Fibroblast of skin of abdomen (primary cell): ENCODE results near the gene AGAP1.

ENCODE experiments used
- DNase-seq: peaks from one replicate; pipeline ENCODE4 v3.0.0-alpha.2; 2013

AGAP1 gene

DNA sequence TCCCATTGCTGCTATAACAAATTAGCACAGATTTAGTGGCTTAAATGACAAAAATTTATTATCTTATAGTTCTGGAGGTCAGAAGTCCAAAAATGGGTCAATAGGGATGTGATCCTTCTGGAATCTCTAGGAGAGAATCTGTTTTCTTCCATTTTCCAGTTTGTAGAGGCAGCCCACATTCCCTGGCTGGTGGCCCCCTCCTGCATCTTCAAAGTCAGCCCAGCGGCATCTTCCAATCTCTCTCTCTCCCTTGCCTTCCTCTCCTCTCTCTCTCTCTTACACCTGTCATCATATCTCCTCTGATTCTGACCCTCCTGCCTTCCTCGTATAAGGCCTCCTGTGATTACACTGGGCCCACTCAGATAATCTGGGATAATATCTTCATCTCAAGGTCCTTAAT is 3.9 kb upstream of the AGAP1 start:
- no peak for DNase-seq

DNA sequence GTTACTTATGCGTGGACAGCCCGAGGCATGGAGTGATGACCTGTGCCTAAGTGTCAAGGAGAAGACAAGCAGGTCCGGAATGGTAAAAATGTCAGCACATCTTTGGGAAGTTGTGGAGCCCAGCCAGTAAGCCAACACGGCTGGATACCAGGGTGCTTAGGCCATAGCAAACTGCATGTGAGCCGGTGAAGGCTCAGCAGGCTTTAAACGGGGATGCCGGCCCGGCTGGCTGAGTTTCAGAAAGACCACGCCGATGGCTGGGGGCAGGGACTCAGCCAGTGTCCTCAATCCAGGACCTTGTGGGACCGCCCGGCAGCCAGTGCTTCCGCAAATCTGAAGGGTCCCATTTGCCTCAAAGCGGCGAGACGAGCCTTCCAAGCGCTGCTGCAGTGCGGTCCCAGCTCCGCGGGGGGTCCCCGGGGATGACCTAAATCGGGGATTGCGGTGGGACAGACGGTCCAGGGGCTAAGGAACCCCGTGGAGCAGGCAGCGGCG is 946 bp upstream of the AGAP1 start:
- DNase-seq, result peak; percentile 35

DNA sequence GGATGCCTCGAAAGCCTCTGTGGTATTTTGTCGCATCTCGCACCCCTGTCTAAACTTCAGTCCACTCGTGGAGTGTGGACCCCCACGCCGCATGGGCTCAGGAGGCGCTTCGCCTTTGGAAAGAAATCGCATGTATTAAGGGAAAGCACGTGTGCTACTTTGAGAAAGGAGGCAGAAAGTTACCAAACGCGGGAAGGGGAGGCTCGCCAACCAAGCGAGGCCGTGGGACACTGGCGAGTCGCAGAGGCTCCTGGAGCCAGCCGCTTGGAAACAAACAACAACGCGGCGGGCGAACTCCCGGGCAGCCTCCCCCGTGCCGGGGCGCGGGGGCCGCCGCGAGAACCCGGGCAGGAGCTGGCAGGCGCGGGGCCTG is 455 bp upstream of the AGAP1 start:
- DNase-seq, result no peak

DNA sequence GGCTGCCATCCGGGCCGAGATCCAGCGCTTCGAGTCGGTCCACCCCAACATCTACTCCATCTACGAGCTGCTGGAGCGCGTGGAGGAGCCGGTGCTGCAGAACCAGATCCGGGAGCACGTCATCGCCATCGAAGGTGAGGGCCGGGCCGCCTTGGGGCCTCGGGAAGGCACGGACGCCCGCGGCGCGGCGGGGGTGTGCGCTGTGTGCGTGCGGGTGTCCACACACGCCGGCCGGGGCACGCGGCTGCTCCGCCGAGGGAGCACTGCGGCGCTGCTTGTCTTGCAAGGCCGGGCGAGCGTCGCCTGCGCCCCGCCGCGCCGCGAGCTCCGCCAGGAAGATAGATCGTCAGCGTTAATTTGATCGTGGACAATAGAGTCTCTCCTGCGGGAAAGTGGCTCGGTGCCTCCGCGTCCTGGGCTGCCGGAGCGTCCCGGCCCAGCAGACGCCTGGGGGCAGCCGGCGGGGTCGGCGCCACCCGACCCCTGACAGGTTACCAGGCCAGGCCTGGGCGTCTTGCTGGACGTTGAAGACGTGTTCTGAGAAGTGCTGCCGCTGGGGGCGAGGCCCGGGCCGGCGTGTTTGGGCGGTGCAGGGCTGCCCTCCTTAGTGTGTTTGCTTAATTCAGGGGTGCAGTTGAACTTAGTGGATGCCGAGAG is 1.0 kb downstream of the AGAP1 start:
- DNase-seq, result peak; percentile 35

DNA sequence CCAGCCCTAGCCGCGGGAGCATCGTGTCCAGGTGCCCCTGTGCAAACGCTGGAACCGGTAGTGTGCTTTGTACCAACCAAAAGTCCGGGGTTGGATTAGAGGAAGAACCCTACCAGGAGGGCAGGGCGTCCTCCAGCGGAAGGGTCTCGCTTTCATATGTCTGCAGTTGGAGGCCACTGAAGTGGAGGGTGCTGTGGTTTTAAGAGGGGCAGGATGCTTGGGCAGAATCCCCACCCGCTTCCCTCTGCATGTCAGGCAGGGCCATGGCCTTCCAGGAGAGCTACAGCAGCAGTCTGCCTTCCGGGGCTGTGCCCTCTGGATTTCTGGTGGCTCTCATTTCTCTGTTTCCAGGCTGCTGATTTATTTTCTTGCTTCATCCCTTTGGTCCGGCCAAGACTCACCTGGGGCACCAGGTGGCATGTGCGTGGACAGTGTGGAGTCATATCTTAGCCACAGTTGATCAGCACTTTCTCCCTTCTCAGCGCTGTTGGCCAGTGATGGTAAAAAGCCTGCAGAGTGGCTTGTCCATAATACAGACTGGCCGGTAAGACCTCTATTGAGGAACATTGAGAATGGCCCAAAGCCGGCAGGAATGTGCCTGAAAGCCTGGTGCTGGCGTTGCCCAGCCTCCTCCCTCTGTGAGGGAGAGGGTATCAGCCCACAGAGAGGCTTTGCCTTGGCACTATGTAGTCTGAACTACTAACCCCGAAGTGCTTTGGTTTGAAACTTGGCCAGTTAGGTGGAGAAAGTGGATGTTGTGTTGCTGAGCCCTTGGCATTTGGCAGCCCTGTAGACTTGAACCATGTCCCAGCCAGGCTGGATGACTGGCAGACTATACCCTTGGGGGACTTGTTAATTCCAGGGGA is 1.8 kb downstream of the AGAP1 start:
- no peak for DNase-seq

DNA sequence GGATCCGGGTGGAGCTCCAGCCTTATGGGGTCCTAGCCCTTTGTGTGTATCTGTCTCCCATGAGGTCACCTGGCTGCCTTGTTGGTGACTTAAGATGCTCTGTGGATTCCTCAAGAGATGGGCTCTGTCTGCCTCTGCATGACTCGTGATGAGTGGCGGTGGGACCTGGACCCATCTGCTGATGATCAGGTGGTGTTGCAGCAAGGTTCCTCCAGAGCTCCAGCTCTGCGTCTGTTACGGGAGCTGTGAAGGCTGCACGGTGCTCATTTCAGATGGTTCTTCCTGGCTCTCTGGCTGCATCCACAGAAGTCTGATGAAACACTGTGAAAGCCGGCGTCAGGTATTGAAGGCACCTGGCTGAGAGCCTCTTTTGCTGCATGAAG is 2.4 kb downstream of the AGAP1 start:
- peak; percentile 25 for DNase-seq

DNA sequence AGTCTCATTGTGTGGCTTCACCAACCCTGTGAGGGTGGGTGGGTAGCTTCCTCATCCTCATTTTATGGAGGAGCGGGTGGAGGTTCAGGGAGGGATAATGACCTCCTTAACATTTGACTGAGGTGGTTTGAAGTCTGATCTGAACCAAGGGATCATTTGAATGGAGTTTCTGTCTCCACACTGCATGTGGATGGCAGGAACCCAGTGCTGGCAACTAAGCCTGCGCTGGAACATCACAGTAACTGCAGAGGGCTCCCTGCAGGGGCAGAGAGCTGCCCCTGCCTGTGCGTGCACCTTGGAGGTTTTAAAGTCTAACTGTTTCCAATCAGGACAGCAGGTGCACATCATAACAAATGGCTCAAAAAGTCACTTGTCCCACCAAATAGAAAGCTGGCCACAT is 3.3 kb downstream of the AGAP1 start:
- no peak for DNase-seq

DNA sequence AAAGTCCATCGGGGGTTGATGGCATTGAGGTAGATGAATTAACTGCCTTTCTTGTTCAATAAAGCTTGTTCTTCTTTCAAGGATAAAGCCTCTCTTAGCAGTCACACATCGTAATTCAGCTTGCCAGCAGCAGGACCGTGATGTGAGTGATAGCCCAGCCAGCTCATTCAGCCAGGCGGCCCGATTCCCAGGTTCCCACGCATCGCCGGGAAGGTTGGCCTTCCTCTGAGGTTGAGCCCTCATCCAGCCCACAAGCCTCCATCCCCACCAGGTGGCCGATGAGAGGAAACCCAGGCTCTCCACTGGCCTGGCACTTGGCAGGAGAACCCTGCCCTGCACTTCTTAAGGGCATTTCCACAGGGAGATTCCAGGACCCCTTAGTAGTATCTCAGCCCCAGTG is 4.7 kb downstream of the AGAP1 start:
- DNase-seq, result no peak

DNA sequence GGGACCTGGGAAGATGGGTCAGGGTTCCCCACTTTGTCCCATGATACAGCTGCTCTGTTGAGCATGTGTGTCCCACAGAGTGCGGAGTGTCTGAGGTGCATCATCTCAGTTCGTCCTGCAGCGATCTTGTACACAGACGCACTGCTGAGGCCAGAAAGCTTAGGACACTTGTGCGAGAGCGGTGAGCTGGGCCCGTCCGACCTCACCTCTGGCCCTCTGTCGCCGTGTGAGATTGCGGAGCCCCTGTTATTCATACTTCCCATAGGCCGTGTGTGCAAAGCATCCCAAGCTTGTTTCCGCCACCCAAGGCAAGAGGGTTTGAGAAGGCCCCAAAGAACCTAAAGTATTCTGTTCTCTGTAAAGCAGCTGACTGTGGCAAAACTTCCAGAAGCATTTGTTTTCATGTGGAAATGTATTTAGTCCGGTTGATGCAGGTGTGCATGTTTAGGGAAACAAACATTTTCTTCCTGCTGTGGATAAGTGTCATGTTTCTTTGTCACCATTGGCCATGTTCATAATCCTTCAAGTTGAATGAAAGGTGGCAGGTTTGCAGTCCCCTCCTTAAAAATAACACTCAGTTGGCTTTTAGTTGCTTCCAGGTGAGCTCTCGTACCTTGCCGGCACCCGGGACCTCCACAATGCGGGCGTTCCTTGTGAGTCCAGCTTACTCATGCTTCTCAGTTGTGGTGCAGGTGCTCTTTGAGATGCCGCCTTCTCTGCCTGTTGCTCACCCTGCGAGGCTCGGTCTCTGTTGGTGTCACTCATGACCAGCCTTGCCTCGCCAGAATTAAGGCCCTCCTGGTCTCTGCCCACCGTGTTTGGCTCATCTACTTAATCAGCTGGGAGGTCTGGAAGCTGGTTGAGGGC is 5.3 kb downstream of the AGAP1 start:
- DNase-seq, result no peak

DNA sequence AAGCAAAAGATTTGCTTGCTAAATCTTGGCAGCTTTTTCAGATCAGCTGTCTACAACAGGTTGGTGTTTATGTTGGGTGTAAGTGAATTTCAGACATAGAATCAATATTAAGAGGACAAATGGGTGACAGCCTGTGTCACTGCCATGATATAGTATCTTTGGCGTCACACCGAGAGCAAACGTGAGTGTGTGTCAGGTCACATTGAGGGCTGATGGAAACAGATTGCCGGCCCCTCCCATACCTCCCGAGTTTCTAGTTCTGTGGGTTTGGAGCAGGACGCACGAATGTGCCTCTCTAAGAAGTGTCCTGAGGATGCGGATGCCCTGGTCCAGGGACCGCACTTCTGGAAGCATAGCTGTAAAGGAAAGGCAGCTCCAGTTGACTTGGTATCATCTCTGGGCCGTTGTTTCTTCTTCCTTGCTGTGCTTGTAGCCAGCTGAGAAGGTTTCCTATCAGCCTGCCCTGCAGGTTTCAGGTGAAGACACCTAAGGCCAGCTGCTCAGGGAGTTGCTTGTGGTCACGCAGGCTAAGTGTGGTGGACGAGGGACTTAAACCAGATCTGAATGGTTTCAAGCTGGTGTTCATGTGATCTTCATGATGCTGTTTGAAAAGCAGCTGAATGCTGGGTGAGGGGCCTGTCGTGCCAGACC is 6.4 kb downstream of the AGAP1 start:
- DNase-seq, result no peak

DNA sequence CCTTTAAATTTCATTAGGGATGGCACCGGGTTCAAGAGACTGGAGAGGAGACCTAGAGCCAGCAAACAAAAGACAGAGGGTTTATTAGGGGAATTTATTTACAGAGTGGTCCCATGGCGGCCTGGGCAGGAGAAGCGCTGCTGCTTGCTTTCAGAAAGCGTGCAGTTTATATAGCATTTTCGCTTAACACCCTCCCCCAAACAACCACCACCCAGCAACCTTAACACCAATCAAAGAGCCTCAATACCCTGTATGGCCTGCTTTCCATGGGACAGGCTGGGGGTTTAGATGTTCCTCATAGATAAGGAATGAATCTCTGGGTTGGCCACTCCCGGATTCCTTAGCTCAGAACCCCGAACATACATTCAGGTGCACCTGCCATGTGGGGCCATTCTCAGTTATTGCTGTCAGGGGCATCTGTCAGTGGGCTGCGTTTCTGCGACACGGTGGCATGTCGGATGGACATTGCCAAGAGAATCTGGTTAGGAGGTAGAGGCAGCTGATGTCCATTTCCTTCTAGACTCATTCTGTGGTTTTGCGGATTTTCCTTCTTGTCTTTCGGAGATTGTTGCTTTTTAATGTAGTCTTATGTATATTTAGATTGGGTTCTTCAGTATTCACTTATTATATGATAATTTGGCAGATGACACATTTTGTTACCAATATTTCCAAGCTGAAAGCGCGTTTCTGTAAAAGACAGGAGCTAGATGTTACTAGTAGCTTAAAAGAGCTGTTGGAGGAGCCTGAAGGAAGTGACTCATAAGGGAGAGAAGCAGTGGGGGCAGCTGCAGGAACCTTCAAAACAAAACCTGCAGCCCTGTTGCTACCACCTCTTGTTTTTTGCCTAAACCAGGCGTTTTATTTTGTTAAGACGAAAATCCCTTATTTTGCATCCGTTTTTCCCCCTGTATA is 7.2 kb downstream of the AGAP1 start:
- DNase-seq, result peak; percentile 51

DNA sequence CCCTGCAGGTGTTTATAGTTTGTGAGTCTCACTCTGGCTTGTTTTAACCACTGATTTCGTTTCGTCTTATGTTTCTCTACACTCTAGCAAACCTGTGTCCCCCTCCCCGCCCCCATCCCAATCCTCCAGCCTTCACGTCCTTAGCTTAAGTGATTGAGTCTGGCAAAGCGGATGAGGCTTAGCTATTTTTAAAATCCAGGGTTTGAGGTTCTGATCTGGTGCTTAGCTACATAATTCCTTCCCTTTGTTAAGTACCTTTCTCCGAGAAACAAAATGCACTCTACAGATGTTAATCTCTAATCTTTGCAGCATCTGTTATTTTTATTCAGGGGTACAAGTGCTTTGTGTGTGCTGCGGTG is 7.8 kb downstream of the AGAP1 start:
- DNase-seq, result no peak

DNA sequence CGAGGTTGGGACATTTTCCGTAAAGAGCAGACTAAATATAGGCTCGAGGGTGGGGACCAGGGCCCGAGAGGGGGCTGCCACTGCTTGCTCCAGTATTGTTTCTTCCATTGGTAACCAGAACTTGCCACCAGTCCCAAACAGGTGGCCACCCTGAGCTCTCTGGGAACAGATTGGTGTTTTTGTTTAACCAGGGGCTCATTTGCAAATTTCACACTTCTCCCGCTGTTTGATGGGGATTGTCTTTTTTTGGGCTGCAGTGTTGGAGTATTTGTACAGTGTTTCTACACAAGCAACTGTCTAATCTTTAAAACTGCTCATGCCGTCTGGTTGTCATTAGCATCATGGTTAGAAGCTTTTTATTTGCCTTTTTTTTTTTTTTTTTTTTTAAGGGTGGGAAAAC is 8.5 kb downstream of the AGAP1 start:
- DNase-seq, result no peak

DNA sequence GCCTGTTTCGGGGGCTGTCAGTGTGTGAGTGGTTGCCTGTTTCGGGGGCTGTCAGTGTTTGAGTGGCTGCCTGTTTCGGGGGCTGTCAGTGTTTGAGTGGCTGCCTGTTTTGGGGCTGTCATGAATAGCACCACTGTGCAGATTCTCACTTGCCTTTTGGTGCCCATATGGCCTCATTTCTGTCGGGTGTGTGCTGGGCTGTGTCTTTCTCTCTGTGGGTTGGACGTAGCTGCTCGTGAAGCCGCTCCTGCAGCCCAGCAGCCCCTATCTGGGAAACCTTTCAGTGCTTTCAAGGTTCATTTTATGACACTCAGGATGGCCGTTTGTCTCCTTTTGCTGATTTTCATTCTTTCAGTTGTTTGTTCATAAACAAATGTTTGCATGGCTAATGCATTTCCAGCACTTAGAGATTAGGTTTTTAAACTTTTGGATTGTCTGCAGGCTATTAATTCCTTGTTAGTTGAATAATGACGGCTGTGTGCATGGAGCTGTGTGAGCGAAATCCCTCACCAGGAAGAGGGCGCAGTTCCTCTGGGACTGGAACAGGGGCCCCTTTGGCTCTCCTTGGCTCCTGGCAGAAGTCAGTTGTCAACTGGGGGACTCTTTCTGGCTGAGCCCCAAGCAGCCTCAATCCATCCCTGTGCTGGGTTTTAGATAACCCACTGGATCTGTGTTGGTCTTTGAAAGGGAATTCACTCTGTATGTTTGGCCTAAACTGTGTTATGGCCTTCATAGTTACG is 10.8 kb downstream of the AGAP1 start:
- DNase-seq, result no peak

DNA sequence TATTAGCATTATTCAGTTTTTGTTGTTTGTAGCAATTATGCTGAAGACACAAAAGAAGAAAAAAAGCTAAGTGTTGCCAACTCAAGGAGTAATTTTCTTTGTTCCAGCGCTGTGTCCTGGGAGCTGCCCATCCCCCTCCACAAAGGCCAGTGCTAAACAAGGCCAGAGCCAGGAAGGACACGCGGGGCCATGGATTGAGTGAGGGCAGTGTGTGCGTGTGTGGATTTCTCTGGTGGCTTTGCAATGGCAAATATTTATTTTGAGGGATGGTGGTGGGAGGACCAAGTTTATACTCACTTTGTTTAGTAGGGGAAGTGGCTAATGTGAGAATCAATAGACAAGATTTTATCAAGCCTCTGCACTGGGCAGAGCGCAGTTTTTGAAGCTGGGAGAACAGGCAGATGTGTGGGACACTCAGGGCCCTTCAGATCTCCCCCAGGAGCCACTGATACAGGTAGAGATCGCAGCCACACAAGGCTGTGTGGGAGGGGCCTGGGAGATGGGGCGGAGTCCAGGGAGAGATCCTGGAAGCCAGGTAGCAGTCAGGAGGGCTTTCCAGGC is 11.4 kb downstream of the AGAP1 start:
- no peak for DNase-seq

DNA sequence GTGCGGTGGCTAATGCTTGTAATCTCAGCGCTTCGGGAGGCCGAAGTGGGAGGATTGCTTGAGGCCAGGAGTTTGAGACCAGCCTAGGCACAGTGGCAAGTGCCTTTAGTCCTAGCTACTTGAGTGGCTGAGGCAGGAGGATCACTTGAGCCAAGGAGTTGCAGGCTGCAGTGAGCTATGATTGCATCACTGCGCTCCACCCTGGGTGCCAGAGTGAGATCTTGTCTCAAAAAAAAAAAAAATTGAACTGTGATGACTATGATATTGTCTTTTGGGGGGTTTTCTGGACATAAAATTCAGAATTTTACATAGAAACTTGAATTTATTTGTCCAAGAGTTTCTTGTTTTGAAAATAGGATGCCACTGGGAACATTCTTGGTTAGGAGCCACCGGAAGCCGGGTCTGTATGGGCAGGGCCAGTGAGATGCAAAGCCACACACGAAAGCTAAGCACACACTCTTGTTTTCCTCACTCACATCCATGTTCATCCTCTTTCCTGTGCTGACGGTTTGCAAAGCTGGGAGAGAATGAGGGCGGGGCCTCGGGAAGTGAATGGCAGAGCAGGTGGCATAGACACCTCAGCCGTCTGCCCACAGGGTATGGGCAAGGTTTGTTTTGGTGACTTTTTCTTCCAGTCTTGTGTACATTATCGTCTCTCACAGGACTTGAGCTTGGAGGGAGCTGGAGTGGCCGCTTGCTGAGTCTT is 12.6 kb downstream of the AGAP1 start:
- DNase-seq, result no peak

DNA sequence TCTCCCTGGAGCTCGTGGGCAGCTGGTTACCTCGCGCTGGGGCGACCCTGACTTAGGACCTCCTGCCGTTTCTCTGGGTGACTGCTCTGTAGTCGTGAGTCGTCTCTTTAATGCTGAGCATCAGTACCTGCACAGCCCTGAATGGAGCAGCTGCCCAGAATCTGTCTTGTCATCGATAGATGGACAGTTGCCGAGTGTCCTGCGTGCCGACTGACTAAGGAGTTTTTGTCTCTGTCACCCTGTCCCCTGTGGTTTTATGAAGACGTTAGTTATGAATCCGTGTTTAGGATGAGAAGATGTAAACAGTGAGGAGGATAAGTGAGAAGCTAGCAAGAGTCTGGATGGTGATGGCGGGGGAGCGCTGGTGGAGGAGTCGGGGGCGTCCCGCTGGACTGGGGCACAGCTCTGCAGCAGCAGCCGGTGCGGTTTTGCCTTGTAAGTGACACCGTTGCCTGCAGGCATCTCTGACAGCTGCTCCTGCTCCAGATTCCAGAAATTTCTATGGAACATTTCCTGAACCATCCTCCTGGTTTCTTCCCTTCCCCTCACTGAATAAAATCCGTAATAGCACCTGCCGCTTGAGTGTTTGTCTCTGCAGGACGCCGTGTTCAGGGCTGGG is 13.3 kb downstream of the AGAP1 start:
- DNase-seq, result no peak

DNA sequence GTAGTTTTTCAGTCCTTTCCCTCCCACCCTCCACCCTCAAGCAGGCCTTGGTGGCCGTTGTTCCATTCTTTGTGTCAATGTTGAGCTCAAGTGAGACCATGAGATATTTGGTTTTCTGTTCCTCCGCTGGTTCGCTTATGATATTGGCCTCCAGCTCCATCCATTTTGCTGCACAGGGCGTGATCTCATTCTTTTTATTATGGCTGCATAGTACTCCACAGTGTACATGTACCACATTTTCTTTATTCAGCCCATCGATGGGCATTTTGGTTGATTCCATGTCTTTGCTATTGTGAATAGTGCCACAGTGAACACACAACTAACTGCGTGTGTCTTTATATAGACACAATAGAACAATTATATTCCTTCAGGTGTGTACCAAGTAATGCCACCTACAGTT is 14.1 kb downstream of the AGAP1 start:
- no peak for DNase-seq

DNA sequence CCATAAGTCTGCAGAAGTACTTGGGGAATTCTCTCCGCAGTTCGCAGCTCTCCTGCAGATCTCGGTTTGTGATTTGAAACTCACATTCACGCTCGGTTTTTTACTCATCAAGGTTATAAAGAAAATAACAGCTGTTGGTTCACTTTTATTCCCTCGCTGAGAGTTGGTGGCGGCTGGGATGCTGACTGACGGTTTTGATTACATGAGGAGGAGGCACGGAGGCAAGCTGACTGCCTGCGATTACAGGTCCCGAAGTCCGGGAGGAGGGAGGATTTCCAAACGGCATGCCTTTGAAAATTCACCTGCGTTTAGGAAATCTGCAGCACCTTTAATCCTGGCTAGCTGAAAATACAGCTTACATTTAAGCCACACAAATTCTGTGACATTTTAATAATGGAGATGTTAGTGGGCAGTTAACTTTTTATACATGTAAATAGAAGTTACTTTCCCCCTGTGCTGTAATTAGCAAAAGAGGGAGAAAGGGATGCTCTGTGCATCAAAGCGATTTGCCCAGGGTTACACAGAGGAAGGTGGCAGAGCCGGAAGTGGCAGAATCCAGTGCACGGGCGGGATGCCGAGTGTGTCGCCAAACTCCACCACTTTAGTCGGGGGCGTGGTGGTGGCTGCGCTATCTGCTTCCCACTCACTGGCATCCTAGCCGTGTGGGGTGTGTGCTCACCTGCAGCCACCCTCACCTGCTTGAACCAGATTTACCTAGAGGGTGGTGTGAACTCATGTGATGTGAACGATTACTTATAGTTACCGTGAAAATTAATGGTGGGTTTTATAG is 14.7 kb downstream of the AGAP1 start:
- DNase-seq, result no peak
